GM23248 (cell line): ENCODE results near the gene SPRED1.

Experiments used
- EZH2 ChIP-seq: fragments of 200-600 bp; sonication (generic); IDR thresholded peaks from 2 replicates; pipeline ENCODE4 v1.6.1; 2018; ENCODE audit warnings: antibody characterized with exemption, mild to moderate bottlenecking; ENCODE audit not compliant: insufficient read depth, poor library complexity, severe bottlenecking
- EZH2phosphoT487 ChIP-seq: fragments of 200-600 bp; sonication (generic); IDR thresholded peaks from 2 replicates; pipeline ENCODE4 v1.6.1; 2018; ENCODE audit warnings: antibody characterized with exemption, moderate library complexity, mild to moderate bottlenecking, low read depth; ENCODE audit not compliant: insufficient read depth

DNA sequence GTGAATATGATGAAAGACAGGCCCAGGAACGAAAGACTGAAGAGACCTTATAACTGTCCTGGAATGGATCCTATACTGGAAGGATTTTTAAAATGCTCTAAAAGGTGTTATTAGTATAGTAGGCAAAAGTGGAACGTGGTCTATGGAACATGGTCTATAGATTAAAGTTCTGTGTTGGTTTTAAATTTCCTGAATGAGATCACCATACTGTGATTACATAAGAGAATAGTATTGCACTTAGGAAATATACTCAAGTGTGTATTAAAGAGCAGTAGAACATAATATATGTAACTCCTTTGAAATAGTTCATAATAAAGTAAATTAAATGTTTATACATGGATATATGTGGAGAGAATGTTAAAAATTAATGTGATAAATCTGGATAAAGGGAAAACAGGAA, 68.2 kb downstream of the SPRED1 start:
- TF ChIP-seq EZH2, result no peak
- TF ChIP-seq EZH2phosphoT487, result no peak
